Kidney glomerular epithelial cell (primary cell): Measurements from ENCODE around the gene EFNA1.
A peak's percentile ranks its signal among the peaks of the same experiment; 100 is the strongest.

Experiments
- DNase-seq: peaks from one replicate; lab custom pipeline; 2025; lab: John Stamatoyannopoulos, UW

EFNA1 gene

DNA sequence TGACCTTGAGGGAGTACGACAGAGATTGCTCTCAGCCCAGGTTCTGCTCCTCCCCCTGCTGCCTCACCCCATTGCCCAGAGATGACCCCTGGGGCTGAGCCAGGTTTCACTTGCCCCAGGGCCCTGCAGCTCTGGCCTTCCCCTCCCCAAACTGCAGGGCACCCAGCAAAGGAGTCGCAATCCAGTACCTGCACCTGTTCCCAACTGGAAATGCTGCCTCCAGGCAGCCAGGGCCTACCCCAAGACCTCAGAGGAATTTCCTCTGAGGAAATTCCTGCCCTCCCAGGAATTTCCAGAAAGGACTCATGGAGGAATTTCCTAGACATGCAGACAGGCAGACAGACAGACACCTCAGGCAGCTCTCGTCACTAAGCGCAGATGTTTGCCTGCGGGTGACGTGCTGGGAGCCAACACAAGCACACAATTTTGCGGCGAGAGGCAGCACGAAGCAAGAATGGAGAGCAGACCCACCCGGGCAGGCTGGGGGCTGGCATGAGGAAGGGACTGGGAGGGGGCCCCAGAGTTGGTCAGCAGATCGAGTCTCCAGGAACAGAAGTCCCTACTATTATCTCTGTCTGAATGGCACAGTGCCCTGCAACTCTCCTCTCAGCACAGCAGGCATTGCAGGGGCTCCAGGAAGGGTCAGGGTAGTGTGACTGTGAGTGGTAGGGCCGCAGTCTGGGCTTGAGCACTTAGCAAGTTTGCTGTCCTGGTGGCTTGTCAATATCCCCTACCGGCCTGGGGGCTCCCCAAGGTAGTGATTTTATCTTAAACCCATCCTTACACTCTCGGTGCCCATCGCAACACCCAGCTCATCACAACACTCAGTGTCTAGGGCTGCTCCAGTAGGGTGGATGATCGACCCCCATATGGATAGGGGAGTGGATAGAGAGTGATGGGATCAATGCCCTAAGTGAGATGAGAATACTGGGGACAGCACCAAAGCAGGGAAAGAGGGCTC, 2.9 kb upstream of the EFNA1 start:
- peak; percentile 29 for DNase-seq

DNA sequence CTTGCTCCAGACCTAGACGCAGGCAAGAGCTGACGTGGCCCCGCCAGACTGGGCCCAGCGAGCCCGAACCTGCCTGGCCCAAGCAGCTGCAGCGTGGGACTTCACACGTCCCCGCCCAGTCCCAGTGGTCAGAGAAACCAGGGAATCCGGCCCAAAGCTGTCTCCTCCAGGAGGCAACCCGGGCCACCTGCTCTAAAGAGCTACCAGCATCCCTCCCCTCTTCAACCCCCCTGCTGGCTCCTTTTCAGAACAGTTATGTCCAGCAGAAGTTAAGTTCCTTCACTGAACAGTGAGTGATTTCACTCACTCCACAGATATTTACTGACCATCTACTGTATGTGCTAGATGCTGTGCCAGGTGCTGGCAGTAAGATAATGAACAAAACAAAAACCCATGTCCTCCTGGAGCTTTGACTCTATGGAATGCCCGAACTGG, 2.1 kb upstream of the EFNA1 start:
- DNase-seq, result no peak

DNA sequence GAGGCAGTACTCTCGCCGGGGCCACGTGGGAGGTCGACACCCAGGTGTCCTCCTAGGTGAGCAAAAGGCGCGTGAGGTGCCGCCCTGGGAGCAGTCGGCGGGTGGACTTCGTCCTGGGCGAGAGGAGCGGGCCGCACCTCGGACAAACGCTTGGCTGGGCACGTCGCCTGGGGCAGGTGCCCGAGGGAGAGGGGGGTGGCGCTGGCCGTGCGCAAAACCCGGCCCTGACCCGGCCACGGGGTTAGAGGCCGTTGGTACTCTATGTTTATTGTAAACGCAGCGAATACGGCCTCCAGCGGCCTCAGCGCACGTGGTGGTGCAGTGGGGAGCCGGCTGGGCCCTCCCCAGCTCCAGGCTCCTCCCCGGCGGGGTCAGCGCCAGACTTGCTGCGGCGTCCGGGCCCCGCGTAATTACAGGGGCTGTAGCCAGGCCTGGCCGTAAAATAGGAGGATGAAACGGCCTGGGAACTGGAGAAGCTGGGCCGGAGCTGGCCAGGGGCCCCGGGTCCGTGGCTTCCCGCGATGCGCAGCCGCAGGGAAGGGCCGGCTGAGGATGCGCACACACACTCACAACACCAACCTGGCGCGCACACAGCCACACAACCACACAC, 1.6 kb upstream of the EFNA1 start:
- no peak for DNase-seq

DNA sequence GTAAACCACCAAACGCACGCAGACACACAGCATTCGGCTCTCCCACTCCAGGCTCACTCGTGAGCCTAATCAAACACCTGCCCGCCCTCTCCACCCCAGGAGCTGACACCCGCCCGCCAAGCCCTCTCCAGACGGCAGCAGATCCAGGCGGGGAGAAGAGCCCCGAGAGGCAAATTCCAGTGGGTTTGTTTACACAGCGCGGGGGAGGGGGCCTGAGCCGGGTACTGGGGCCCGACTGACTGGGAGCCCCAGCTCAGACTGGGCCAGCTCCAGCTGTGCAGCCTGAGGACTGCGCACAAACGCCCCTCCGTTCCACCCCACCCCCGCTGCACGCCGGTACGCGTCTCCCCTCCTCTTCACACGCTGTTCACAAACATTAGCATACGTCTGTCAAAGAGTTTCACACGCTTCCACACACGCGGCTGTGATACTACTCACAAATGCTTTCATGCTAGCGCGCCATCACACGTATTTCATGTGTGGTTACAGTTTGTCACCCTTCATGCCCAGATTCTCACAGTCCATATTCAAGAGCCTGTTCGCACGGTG, 1.0 kb upstream of the EFNA1 start:
- DNase-seq, result peak; percentile 74

DNA sequence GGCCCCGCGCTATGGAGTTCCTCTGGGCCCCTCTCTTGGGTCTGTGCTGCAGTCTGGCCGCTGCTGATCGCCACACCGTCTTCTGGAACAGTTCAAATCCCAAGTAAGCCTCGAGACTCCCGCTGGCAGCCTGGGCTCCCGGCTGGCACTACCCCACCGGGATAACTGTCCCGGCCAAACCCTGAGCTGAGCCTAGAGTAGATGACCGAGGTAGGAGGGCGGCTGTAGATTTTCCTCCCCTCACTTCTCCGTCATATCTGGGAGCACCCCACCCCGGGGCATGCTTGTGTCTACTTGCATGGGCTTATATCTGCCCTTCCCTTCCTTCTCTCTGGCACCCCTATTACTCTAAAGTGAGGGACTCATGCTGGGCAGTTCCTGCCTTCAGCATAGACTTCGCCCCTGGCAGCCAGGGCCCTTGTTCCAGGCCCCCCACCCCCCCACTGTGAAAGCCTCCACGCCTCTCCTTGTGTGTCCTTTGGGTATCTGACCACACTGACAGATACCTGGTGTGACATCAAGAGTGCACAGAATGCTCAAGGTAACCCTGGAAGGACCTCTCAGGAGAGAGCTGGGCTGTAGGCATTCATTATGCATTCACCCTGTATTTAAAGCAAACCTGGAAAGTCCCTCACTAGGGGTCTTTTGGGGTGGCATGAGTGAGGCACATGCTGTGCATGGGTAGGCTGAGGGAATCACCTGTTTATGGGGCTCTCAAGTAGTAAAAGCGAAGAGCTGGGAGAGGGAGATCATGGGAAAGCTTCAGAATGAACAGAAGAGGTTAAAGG, 485 bp downstream of the EFNA1 start:
- no peak for DNase-seq

DNA sequence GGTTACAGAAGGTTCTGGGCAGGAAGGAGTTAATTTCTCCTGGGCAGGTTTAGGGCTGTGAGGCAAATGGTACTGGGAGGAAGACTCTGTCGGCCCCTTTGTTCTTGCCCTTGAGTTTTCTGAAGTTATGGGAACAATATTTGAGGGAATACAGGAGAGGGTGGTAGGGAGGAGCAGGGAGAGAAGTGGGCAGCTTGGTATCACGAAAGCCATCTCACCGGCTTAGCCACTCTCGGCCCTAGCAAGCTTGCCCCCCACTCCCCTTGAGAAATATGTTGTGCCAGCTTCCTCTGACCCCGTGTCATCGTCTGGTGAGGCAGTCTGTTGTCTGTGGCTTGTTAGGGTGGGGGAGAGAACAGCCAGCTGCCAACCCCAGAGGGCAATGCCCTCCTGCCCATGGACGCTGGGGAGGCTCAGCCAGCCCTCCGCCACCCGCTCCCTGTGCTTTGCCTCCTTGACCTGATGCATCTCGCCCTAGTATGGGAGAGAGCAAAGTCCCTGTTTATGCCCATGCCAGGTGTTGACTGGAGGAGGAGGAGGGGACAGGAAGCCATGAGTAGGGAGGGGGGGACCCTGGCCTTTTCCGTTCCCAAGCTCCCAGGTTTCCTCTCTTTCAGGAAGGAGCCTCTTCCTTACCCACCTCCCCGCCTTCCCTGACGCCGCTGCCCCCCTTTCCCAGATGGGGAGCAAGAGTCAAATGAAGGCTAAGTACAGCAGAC, 1.2 kb downstream of the EFNA1 start:
- no peak for DNase-seq

DNA sequence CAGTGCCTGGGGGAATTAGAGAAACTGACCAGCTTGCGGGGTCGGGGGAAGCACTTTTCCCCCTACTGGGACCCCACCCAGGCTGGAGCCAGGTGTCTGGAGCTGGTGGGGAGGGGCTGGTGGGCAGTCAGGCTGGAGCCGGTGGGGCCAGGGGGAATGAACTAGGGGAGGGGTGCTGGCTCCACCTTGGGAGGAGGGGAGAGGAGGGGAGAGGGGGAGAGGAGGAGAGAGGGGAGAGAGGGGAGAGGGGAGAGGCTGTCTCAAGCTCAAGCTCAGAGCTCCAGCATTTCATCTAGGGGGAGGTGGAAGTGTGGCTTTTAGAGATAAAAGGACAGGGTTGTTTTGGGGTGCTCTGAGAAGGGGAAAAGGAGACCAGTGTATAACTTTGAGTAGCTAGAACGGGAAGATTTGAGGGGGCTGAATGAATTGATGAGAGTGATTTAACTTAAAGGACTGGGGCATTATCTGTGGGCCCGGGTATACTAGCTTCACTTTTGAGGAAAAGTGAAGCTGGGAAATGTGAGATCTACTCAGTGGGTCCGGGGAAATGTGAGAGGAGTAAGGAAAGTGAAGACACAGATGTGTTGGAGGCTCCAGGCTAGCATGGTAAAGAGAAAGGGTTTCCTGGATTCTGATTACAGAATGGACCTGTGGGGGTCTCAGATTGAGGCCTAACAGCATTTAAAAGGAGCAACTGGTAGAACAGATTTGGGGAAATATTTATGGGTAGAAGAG, 2.8 kb downstream of the EFNA1 start:
- DNase-seq, result no peak

DNA sequence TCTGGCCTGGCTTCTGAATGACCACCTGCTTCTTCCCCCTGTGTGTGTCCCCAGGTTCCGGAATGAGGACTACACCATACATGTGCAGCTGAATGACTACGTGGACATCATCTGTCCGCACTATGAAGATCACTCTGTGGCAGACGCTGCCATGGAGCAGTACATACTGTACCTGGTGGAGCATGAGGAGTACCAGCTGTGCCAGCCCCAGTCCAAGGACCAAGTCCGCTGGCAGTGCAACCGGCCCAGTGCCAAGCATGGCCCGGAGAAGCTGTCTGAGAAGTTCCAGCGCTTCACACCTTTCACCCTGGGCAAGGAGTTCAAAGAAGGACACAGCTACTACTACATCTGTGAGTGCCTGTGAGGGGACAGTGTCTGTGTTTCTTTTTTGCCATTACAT, 3.6 kb downstream of the EFNA1 start:
- DNase-seq, result no peak

DNA sequence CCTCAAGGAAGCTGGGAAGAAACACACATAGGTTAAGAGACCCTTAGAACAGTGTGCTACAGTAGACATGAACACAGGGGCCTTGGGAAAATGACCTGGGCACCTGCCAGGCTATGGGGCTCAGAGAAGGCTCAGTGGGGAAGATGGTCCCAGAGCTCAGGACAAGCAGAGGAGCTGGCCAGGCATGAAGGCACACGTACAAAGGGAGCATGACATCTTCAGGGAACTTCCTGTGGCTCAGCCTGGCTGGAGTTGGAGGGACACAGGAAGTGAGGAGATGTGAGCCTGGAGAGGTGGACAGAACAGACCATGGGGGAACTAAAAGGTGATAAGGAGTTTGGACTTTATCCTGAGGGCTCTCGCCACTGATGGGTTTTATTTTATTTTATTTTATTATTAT, 4.2 kb downstream of the EFNA1 start:
- no peak for DNase-seq

DNA sequence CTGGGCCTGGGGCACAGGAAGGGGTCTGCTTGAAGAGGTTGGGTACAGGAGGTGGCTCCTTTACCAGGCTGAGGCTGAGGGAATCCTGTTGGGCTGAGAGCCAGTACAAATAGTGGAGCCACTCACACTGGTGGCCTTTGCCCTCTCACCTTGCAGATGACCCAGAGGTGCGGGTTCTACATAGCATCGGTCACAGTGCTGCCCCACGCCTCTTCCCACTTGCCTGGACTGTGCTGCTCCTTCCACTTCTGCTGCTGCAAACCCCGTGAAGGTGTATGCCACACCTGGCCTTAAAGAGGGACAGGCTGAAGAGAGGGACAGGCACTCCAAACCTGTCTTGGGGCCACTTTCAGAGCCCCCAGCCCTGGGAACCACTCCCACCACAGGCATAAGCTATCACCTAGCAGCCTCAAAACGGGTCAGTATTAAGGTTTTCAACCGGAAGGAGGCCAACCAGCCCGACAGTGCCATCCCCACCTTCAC, 6.2 kb downstream of the EFNA1 start:
- no peak for DNase-seq

DNA sequence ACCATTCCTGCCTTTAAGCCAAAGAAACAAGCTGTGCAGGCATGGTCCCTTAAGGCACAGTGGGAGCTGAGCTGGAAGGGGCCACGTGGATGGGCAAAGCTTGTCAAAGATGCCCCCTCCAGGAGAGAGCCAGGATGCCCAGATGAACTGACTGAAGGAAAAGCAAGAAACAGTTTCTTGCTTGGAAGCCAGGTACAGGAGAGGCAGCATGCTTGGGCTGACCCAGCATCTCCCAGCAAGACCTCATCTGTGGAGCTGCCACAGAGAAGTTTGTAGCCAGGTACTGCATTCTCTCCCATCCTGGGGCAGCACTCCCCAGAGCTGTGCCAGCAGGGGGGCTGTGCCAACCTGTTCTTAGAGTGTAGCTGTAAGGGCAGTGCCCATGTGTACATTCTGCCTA, 6.6 kb downstream of the EFNA1 start:
- DNase-seq, result no peak

DNA sequence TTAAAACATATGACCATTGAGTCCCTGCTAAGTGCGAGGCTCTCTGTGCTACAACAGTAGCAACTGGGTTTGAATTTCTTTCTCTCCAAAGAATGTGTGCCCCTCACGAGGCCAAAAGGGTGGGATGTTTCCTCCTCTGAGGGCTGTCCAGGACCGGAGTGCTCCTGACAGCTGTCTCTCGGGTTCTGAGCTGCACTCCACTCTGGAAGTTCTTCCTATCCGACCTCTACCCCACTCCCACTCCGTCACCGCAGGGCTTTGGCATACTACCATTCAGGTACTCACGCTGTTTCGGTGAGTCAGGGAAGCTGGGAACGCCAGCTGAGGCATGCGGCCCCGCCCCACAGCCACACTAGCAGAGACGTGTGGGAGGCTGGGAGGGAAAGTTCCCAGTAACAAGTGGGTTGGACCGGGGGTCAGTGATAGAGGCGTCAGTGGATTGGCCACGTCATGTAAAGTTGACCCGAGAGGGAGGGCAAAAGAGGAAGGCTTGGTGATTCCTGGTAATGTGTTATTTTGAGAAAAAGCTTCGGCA, 7.3 kb downstream of the EFNA1 start:
- DNase-seq, result peak; percentile 98

DNA sequence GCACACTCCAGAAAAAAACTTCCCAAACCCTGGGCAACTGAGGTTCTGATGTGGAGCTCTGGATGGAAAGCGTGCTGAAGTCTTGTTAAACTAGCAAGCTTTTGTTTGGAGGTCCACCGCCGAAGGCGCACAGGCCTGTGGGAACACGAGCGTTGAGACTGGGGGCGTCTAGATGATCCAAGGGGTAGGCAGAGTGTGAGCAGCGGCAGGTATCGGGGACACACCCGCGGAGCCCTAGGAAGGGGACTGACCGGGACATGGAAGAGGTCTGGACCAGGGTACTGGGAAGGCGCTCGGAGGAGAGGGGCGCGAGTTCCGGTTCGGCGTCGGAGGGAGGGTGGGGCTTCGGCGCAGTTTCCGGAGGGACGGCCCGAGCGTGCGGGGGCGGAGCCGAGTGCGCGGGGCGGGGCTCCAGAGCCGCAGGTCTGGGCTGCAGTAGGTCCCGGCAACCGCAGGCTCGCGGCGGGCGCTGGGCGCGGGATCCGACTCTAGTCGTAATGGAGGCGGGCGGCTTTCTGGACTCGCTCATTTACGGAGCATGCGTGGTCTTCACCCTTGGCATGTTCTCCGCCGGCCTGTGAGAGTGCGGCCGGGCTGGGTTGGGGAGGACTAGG, 7.8 kb downstream of the EFNA1 start, which contains the start of gene SLC50A1:
Gene SLC50A1 (plus strand): TSS at position 438 of the 614 bp plus-strand sequence. CDS start 60 bp downstream, at position 498.
- DNase-seq, result peak; percentile 82

DNA sequence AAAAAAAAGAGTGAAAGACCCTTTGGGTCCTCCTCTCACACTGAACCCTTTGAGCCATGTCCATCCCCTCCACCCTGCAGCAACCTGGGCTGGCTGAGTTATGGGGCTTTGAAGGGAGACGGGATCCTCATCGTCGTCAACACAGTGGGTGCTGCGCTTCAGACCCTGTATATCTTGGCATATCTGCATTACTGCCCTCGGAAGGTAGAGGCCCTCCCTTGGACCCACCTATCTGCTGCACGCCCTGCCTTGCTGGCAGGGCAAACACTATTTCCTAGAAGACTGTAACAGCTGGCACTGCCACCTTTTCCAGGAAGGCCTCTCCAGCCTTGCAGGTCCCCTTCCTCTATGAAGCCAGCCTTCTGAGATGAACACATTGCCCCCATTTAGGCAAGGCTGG, 9.1 kb downstream of the EFNA1 start:
- DNase-seq, result no peak

DNA sequence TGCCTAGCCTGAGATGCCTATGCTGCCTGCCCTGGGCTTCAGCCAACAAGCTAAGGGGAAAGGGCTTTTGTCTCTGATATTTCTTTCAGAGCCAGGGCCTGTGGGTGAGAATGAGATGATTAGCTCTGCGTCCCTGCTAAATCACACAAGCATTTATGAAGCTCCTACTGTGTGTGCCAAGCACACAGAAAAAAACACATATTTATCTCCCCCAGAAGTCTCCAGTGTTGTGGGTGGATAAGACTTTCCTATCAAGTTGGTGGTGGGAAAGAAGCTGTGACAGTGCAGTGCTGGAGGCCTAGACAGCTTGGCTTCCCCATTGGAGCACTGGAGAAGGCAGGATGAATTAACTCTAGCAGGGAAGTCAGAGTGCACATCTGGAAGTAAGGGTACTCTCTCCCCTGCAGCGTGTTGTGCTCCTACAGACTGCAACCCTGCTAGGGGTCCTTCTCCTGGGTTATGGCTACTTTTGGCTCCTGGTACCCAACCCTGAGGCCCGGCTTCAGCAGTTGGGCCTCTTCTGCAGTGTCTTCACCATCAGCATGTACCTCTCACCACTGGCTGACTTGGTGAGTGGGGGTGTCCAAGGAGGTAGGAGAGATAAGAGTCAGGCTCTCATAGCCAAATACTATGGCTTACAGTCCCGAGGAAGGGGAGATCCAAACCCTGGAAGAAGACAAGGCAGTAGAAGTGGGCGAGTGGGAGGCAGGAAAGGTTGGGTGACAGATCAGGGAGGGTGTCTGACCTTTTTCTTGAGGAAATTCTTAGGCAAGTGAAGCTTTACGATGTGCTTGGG, 9.7 kb downstream of the EFNA1 start:
- no peak for DNase-seq

DNA sequence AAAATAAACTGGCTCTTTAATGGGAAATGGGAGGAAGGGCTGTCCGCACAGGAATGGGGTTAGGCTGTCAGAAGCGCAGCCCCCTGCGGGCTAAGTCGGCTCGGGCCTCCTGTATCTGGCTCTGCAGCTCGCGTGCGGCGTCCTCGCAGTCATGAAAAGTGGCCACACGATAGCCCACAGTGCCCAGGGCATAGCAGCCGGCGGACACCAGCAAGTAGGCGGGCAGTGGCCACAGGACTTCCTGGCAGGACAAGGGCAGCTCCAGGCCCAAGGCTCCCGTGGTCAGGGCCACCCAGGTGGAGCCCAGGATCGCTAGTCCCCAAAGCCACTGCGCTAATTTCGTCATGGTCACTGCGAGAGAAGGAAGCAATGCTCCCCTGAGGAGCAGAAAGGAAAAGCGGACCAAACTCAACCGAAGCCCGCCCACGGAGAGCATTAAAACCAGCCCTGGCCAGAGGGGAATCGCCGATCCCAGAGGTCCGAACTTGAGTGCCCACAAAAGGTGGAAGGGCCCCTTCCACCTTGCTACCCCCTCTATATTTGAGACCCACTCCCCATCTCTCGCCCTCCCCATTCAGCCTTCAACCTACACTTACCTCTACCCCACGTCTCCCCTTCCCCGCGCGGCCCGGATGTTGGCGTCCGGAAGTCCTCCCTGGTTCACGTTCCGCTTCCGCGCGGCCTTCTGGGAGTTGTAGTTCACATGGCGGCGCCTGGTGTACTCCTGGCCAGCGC, 12.4 kb downstream of the EFNA1 start, which contains the start of gene DPM3:
Gene DPM3 (minus strand): TSS at position 637 of the 735 bp plus-strand sequence. CDS start 291 bp downstream, at position 346.
- peak; percentile 85 for DNase-seq

DNA sequence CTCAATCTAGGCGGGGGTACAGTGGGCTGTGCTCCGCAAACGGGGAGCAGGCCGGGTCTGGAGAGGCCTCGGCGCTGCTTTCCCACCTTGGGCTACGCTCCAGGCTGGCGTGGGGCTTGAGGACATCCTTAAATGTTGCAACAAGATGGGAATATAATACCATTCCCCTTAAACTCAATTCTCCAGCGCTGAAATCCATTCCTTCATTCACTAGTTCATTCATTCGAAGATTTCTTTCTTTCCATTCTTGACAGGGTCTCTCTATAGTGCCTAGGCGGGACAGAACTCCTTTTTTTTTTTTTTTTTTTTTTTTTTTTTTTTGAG, 12.9 kb downstream of the EFNA1 start:
- DNase-seq, result no peak

DNA sequence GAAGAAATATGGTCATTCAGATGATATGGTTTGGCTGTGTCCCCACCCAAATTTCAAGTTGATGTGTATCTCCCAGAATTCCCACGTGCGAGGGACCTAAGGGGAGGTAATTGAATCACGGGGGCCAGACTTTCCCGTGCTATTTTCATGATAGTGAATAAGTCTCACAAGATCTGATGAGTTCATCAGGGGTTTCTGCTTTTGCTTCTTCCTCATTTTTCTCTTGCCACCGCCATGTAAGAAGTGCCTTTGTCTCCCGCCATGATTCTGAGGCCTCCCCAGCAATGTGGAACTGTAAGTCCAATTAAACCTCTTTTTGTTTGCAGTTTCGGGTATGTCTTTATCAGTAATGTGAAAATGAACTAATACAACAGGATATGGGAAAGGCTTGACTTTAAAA, 14.1 kb downstream of the EFNA1 start:
- DNase-seq, result no peak
